Dendritic cell treated with granulocyte-macrophage colony-stimulating factor and Interleukin-4, amounts not matched to agents 40 ng/mL and 50 ng/mL, for 4 days (primary cell): ENCODE data around the gene EXD3.

Source experiments
- H3K27ac Mint-ChIP-seq: one replicate; pipeline ENCODE4 v1.8.0; 2022; ENCODE audit warnings: mild to moderate bottlenecking, mixed read lengths
- H3K27me3 Mint-ChIP-seq: one replicate; pipeline ENCODE4 v1.8.0; 2022; ENCODE audit warnings: mild to moderate bottlenecking, mixed read lengths
- H3K36me3 Mint-ChIP-seq: one replicate; pipeline ENCODE4 v1.8.0; 2022; ENCODE audit warnings: low read depth, mixed read lengths
- H3K4me1 Mint-ChIP-seq: one replicate; pipeline ENCODE4 v1.8.0; 2022; ENCODE audit warnings: low read depth, mixed read lengths
- H3K4me3 Mint-ChIP-seq: one replicate; pipeline ENCODE4 v1.8.0; 2022; ENCODE audit warnings: mild to moderate bottlenecking, moderate library complexity, mixed read lengths
- H3K9me3 Mint-ChIP-seq: one replicate; pipeline ENCODE4 v1.8.0; 2022; ENCODE audit warnings: mixed read lengths
- intact Hi-C: fragments of 100-400 bp; cut with micrococcal nuclease; formaldehyde crosslinking; loops from one replicate; pipeline ENCODE4 v1.15.0; 2022

Gene EXD3

DNA sequence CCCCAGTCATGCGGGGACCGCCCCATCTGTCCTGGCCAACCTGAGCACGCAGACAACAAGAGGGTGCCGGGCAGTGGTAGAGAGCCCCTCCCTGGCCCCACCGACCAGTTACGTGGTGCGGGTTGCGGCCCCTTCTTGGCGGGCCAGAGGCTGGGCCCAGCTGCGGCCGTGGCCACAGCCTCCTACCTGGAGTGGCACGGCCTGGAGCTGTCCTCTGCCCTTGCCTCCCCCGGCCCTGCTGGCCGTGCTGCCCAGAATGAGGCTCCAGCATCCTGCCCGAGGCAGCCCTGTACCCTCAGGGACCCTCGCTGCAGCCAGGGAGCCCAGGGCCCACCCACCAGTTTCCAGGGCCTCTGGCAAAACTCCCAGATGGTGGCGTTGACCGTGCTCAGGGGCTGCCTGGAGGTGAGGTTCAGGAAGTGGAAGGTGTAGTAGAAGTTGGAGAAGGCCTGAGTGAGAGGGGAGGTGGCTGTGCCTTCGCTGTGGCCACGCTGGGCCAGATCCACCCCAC, 12.5 kb upstream of the EXD3 start:
- Mint-ChIP-seq H3K4me3 (no peak overlapping the region), H3K27ac (no peak overlapping the region), H3K9me3 (no peaks in the 10 kb centered on the region), H3K4me1 (no peaks in the 10 kb centered on the region), H3K27me3 (peaks cover 44% of the 10 kb centered on the region), H3K36me3 (no peaks in the 10 kb centered on the region)
- intact Hi-C loops, result no loop called here

DNA sequence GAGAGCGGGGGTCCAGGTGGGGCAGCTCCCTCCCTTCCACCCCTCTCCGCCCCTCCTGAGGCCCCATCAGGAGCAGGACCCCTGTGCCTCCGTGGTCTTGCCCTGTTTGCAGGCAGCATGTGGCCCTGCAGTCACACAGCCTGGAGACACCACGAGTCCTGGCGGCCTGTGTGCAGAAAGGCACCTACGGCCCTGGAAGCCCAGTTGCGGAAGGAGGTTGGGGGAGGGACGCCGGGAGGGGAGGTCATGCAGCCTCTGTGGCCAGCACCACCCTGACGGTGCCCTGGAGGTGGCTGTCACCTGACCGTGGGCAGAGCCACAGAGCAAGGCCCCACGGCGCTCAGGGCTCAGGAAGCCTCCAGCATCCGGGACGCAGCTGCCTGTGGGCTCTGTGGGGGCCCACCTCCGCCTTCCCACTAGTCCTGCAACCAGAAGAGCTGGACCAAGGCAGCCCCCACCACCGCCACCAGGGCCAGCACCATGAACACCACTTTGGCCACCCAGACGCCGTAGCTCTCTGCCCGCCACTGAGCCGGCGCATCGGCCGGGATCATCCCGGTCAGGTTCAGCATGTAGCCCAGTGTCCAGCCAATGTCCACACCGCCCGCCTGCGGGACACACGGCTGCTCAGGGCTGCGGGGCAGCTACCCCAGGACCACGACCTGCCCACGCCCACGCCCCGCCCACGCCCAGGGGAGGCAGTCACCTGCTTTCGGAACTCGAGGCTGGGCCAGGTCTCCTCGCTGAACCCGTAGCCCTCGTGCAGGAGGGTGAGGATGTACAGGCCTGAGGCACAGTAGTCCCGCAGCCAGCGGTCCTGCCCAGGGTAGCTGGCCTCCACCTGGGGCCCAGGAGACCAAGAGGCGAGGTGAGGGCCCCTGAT, 11.8 kb upstream of the EXD3 start:
- H3K36me3 Mint-ChIP-seq, result no peaks in the 10 kb centered on the region
- no peak overlapping the region for H3K4me3 Mint-ChIP-seq
- peaks cover 42% of the 10 kb centered on the region for H3K27me3 Mint-ChIP-seq
- H3K27ac Mint-ChIP-seq, result no peak overlapping the region
- intact Hi-C loops, result no loop called here
- no peaks in the 10 kb centered on the region for H3K4me1 Mint-ChIP-seq
- no peaks in the 10 kb centered on the region for H3K9me3 Mint-ChIP-seq

DNA sequence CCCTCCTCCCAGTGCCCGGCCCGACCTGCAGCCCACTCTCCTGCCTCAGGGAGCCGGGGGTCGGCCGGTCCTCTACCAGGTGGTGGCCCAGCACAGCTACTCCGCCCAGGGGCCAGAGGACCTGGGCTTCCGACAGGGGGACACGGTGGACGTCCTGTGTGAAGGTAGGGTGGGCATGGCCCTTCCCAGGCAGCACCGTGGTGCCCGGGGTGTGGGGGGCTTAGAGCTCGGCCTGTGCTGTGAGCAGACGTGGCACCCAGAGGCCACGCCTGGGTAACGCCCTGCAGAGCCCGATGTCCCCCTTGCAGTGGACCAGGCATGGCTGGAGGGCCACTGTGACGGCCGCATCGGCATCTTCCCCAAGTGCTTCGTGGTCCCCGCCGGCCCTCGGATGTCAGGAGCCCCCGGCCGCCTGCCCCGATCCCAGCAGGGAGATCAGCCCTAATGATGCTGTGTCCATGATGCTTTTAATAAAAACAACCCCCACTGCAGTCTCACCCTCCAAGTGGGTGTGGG, 11.0 kb upstream of the EXD3 start:
- peaks cover 35% of the 10 kb centered on the region for H3K27me3 Mint-ChIP-seq
- H3K36me3 Mint-ChIP-seq, result no peaks in the 10 kb centered on the region
- H3K27ac Mint-ChIP-seq, result no peak overlapping the region
- no peak overlapping the region for H3K4me3 Mint-ChIP-seq
- H3K4me1 Mint-ChIP-seq, result no peaks in the 10 kb centered on the region
- H3K9me3 Mint-ChIP-seq, result no peaks in the 10 kb centered on the region
- intact Hi-C loops, result no loop called here

DNA sequence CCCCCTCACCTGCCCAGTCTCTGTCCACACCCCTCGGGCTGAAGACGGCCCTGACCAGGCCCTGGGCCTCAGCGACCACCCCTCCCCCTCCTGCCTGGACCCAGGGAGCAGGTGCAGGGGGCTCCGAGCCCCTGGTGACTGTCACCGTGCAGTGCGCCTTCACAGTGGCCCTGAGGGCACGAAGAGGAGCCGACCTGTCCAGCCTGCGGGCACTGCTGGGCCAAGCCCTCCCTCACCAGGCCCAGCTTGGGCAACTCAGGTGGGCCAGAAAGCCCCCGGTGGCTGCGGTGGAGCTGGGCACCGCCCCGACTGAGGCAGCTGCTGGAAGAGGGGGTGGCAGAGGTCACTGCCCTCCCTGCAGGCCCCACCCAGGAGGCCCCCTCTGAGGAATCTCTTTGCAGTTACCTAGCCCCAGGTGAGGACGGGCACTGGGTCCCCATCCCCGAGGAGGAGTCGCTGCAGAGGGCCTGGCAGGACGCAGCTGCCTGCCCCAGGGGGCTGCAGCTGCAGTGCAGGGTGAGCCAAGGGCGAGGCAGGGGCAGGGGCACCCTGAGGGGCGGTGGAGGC, 10.5 kb upstream of the EXD3 start:
- intact Hi-C loops, result no loop called here
- Mint-ChIP-seq H3K27ac (no peak overlapping the region), H3K9me3 (no peaks in the 10 kb centered on the region), H3K4me1 (no peaks in the 10 kb centered on the region), H3K4me3 (no peak overlapping the region), H3K27me3 (peaks cover 35% of the 10 kb centered on the region), H3K36me3 (no peaks in the 10 kb centered on the region)

DNA sequence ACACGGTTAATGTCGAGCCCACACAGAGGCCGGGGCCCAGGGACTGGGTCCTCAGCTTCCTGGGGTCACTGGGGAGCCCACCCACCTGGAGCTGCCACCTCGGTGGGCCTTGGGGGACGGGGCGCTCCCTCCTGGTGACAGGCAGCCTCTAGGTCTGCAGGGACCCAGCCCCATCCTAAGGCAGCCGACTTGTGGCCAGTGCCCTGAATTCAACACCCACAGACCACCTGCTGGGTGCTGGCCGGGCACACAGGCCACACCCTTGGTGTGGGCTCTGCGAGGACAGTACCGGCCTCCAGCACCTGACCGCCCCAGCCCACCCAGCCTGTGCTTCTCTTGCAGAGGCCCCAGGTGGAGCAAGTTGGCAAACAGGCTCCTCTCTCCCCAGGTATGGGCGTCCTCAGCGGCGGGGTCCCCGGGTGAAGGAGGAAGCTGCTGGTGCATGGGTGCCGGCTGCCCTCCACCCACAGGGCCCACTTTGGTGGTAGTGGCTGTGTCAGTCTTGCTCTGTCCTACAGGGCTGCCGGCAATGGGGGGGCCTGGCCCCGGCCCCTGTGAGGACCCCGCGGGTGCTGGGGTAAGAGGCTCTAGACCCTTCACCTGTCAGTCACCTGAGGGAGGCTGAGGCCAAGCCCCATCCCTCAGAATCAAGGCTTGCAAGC, 9.9 kb upstream of the EXD3 start:
- no peak overlapping the region for H3K27ac Mint-ChIP-seq

DNA sequence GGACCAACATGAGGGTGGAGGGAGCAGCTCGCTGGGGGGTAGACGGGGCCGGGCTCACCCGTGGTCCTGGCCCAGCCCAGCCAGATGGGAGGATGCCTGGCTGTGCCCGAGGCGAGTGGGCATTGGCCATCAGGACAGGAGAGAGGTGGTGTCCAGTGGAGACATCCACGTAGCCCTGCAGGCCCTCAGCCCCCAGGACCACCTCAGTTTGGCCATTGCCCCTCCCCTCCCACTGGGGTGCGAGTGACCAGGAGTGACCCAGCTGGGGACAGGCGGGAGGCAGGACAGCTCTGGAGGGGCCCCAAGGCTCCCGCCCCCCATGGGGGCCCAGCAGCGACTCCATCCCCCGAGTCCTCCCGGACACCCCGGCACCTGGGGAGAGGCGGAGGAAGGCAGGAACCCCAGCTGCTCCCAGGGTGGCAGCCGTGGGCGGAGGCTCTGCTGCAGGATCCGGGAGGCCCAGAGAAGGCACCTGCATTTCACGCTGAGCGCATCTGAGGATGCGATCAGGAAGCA, 8.5 kb upstream of the EXD3 start:
- H3K27ac Mint-ChIP-seq, result no peak overlapping the region
- H3K27me3 Mint-ChIP-seq, result peaks cover 29% of the 10 kb centered on the region
- H3K36me3 Mint-ChIP-seq, result peaks cover 4% of the 10 kb centered on the region
- H3K4me1 Mint-ChIP-seq, result no peaks in the 10 kb centered on the region
- H3K4me3 Mint-ChIP-seq, result no peak overlapping the region
- intact Hi-C loops, result no loop called here
- H3K9me3 Mint-ChIP-seq, result no peaks in the 10 kb centered on the region

More for the DNA sequence above, 9.9 kb upstream of the EXD3 start:
- no peaks in the 10 kb centered on the region for H3K4me1 Mint-ChIP-seq
- no peaks in the 10 kb centered on the region for H3K9me3 Mint-ChIP-seq
- intact Hi-C loops, result no loop called here
- H3K27me3 Mint-ChIP-seq, result peaks cover 30% of the 10 kb centered on the region
- H3K36me3 Mint-ChIP-seq, result no peaks in the 10 kb centered on the region
- no peak overlapping the region for H3K4me3 Mint-ChIP-seq

DNA sequence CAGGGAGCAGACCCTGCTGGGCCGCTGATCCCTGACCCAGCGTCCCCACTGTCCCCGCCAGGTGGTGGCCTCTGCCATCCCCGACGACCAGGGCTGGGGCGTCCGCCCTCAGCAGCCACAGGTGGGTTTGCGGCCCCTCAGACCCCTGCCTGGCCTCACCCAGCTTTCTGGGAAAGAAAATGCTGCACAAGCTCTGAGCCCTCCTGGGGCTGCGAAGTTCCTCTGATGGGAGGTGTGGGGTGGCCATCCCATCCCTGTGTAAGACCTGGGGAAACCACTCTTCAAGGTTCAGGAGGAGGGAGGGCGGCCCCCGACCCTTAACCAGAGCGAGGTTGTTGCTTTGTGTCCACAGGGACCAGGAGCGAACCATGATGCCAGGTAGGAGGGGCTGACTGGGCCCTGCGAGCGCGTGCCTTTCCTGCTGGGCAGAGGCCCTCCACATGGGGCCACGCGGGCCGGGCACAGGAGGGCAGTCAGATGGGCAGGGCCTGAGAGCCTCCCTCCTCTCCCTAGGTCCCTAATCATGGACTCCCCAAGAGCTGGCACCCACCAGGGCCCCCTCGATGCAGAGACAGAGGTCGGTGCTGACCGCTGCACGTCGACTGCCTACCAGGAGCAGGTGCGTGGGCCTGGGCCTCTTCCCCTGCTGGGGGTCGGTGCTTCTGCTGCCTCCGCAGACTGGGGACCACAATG, 7.9 kb upstream of the EXD3 start:
- Mint-ChIP-seq H3K27ac (no peak overlapping the region), H3K27me3 (peaks cover 29% of the 10 kb centered on the region), H3K9me3 (no peaks in the 10 kb centered on the region), H3K4me3 (no peak overlapping the region), H3K36me3 (peaks cover 4% of the 10 kb centered on the region), H3K4me1 (no peaks in the 10 kb centered on the region)
- intact Hi-C loops, result no loop called here

DNA sequence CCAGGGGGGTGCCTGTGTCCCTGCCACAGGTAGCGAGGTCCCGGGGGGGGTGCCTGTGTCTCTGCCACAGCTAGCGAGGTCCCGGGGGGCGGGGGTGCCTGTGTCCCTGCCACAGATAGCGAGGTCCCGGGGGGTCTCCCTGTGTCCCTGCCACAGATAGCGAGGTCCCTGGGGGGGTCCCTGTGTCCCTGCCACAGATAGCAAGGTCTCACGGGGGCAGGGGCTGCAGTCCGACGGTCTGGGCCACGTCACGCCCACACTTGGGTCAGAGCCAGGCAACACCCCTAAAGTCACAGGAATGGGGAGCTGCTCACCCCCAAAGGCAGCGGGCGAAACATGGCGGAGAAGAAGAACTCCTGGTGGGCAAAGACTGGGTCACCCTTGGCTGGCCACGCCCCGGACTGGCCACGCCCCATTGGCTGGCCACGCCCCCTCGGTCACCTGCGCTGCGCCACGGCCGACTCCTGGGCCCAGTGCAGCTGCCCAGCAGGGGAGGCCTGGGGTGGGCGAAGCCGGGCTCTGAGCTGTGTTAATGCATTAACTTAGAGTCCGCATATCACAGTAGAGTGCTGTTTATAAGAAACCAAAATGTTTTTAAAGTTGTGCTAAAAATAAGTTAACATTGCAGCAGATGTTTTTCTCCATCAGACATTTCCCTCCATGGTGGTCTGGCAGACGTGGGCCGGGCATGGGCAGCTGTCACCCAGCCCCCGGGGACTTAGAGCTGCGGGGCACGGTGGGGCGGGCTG, 7.2 kb upstream of the EXD3 start:
- intact Hi-C loops, result no loop called here
- Mint-ChIP-seq H3K27me3 (peaks cover 23% of the 10 kb centered on the region), H3K4me3 (no peak overlapping the region), H3K9me3 (no peaks in the 10 kb centered on the region), H3K36me3 (peaks cover 4% of the 10 kb centered on the region), H3K4me1 (peaks cover under 1% of the 10 kb centered on the region), H3K27ac (no peak overlapping the region)

DNA sequence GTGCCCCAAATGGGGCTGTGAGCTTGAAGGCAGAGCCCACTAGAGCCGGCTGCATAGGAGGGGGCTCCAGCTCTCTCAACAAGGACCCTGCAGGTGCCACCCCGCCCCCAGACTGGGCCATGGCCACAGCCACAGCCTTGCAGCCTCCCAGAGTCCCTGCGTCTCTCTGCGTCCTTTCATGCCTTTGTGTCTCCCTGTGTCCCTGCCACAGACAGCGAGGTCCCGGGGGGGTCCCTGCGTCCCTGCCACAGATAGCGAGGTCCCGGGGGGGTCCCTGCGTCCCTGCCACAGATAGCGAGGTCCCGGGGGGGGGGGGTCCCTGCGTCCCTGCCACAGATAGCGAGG, 6.6 kb upstream of the EXD3 start:
- H3K4me3 Mint-ChIP-seq, result no peak overlapping the region
- peaks cover 6% of the 10 kb centered on the region for H3K4me1 Mint-ChIP-seq
- H3K27me3 Mint-ChIP-seq, result peaks cover 17% of the 10 kb centered on the region
- no peaks in the 10 kb centered on the region for H3K9me3 Mint-ChIP-seq
- no peak overlapping the region for H3K27ac Mint-ChIP-seq
- H3K36me3 Mint-ChIP-seq, result peaks cover 4% of the 10 kb centered on the region
- intact Hi-C loops, result no loop called here

DNA sequence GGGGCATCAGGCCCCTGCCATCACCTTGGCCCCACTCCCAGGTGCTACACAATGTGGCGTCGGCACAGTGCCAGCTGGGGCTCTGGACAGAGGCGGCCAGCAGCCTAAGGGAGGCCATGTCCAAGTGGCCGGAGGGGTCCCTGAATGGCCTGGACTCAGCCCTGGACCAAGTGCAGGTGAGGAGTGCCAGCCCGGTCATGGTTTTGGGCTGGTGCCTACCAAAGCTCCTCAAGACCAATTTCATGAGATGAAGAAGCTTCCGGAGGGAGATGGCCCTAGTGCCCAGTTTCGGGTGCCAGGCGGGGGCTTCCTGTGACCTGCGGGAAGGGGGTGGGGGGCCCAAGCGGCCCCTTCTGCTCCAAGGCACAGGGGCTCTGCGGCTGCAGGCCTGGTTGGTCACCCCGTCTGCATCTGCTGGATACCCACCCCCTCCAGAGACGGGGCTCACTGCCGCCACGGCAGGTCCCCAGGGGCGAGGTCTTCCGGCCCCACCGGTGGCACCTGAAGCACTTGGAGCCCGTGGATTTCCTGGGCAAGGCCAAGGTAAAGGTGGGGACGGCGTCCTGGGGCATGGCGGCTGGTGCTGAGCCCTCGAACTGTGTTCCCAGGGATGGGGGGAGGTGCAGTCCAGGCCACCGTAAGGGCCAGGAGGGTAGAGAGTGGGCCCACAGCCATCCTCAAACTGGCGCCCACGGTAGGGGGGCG, 6.0 kb upstream of the EXD3 start:
- no peaks in the 10 kb centered on the region for H3K9me3 Mint-ChIP-seq
- no peak overlapping the region for H3K27ac Mint-ChIP-seq
- H3K4me1 Mint-ChIP-seq, result peaks cover 12% of the 10 kb centered on the region
- H3K27me3 Mint-ChIP-seq, result peaks cover 13% of the 10 kb centered on the region
- peaks cover 4% of the 10 kb centered on the region for H3K36me3 Mint-ChIP-seq
- H3K4me3 Mint-ChIP-seq, result no peak overlapping the region
- intact Hi-C loops, result no loop called here

DNA sequence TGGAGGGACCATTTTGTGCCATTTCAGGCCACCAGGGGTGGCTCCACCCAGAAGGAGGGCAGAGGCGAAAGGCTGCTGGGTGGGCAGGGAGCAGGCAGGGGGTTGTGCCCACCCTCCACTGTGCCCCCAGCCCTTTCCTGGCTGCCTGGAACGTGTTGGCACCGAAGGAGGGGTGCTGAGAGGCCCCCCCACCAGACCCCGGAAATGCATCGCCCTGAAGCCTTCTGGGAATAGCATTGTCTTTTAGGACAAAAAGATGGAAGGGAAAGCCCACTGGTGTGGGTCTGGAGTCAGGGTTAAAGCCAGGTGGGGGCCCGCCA, 5.3 kb upstream of the EXD3 start:
- Mint-ChIP-seq H3K9me3 (no peaks in the 10 kb centered on the region), H3K36me3 (peaks cover 4% of the 10 kb centered on the region), H3K4me3 (no peak overlapping the region), H3K27ac (no peak overlapping the region), H3K27me3 (peaks cover 11% of the 10 kb centered on the region), H3K4me1 (peaks cover 12% of the 10 kb centered on the region)
- intact Hi-C loops, result no loop called here

DNA sequence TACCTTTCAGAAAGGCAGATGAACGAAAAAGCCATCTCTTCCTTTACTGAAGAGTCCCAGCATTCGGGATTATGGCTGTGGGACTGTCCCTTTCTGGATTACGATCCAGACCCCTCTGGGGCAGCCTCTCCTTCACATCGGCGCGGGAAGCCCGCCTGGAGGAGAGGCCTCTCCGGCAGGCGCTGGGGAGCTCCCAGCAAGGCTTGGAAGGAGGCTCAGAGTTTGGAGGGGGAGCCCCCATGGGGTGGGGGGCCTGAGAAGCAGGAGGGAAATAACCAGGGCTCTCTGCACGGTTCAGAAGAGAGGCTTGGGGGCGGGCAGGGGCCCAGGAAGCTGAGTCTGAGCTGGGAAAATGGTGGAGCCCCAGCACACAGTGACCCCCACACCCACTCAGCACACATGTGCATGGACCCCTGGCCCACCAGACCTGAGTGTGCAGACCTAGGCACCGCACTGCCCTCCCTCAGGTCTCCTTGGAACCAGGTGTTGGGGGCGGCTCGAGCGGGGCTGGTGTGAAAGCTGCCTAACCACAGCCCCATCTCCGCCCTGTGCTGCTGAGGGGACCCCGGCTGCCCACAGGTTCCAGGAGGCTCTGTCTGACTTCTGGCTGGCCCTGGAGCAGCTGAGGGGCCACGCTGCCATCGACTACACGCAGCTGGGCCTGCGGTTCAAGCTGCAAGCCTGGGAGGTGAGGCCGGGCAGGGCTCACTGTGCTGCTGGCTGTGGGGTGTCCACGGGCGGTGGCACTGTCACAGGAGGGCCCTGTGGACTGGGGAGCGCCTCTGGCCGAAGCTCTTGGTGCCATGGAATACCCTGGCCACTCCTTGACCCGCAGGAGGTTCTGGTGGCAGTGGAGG, 4.7 kb upstream of the EXD3 start:
- Mint-ChIP-seq H3K27ac (no peak overlapping the region), H3K4me3 (no peak overlapping the region), H3K4me1 (peaks cover 12% of the 10 kb centered on the region), H3K9me3 (no peaks in the 10 kb centered on the region), H3K27me3 (peaks cover 11% of the 10 kb centered on the region), H3K36me3 (peaks cover 4% of the 10 kb centered on the region)
- intact Hi-C loops, result no loop called here
